ENCODE measurements around the gene PANK3. TPM values are rescaled to one million over a fixed set of nuclear protein-coding genes. Genes with fewer than 3 reads are reported as not detected.
"Not testable (repeated sequence)": the region's sequence is repeated elsewhere in the genome, so short reads cannot be mapped to it uniquely, and the experiment has no call there.

The PANK3 gene
- total and polyA plus RNA-seq, 2 donors from 2014 or later = 7.7 to 36.9 TPM

- DNase-seq = peak in 4 of 5 donors; percentile 82 to 87 (median 85)
- FAIRE-seq = no peak
These were observed 21.2 kb upstream of the PANK3 start for GRCh38 chr5:168600409-168600808.

GRCh38 chr5:168599826-168600225 is 20.7 kb upstream of the PANK3 start:
- Histone ChIP-seq H3K27me3 (ENCODE audit: control insufficient read depth, insufficient read depth, low read length) (no peaks in the 10 kb centered on the region), H3K9ac (ENCODE audit: low read length in 3 of 3) (no peak overlapping the region), H3K36me3 (ENCODE audit: control insufficient read depth in 2 of 3, insufficient read depth in 3 of 3, low read length in 3 of 3) (no peaks in the 10 kb centered on the region), H3K27ac (ENCODE audit: low read depth in 2 of 2, low read length in 2 of 2) (no peak overlapping the region), H3K4me3 (ENCODE audit: low read length in 3 of 3) (no peak overlapping the region), H3K4me1 (ENCODE audit: control insufficient read depth in 2 of 3, insufficient read depth in 2 of 3, low read depth in 1 of 3, low read length in 3 of 3) (no peaks in the 10 kb centered on the region), H3K9me3 (ENCODE audit: control insufficient read depth in 2 of 3, insufficient read depth in 1 of 3, low read length in 3 of 3) (no peaks in the 10 kb centered on the region)
- DNase-seq = no peak
- no peak for TF ChIP-seq CTCF (IDR thresholded peaks at IDR 0.05; ENCODE audit: borderline replicate concordance, extremely low read depth, insufficient read depth)
- FAIRE-seq = no peak
- intact Hi-C loops (cut with DNase I) = no loop called here

More at GRCh38 chr5:168600409-168600808, 21.2 kb upstream of the PANK3 start:
- H3K4me1 ChIP-seq (ENCODE audit: control insufficient read depth in 2 of 3, insufficient read depth in 2 of 3, low read depth in 1 of 3, low read length in 3 of 3) = no peaks in the 10 kb centered on the region
- H3K27me3 ChIP-seq (ENCODE audit: control insufficient read depth, insufficient read depth, low read length) = no peaks in the 10 kb centered on the region
- intact Hi-C loops (cut with DNase I) = no loop called here
- no peak overlapping the region for H3K9ac ChIP-seq (ENCODE audit: low read length in 3 of 3)
- no peak for TF ChIP-seq CTCF (IDR thresholded peaks at IDR 0.05; ENCODE audit: borderline replicate concordance, extremely low read depth, insufficient read depth)
- no peaks in the 10 kb centered on the region for H3K9me3 ChIP-seq (ENCODE audit: control insufficient read depth in 2 of 3, insufficient read depth in 1 of 3, low read length in 3 of 3)
- no peak overlapping the region for H3K4me3 ChIP-seq (ENCODE audit: low read length in 3 of 3)
- H3K36me3 ChIP-seq (ENCODE audit: control insufficient read depth in 2 of 3, insufficient read depth in 3 of 3, low read length in 3 of 3) = no peaks in the 10 kb centered on the region
- no peak overlapping the region for H3K27ac ChIP-seq (ENCODE audit: low read depth in 2 of 2, low read length in 2 of 2)

GRCh38 chr5:168598639-168599038 is 19.5 kb upstream of the PANK3 start:
- Histone ChIP-seq H3K27me3 (ENCODE audit: control insufficient read depth, insufficient read depth, low read length) (no peaks in the 10 kb centered on the region), H3K27ac (ENCODE audit: low read depth in 2 of 2, low read length in 2 of 2) (no peak overlapping the region), H3K36me3 (ENCODE audit: control insufficient read depth in 2 of 3, insufficient read depth in 3 of 3, low read length in 3 of 3) (no peaks in the 10 kb centered on the region), H3K9me3 (ENCODE audit: control insufficient read depth in 2 of 3, insufficient read depth in 1 of 3, low read length in 3 of 3) (no peaks in the 10 kb centered on the region), H3K4me3 (ENCODE audit: low read length in 3 of 3) (no peak overlapping the region), H3K4me1 (ENCODE audit: control insufficient read depth in 2 of 3, insufficient read depth in 2 of 3, low read depth in 1 of 3, low read length in 3 of 3) (no peaks in the 10 kb centered on the region), H3K9ac (ENCODE audit: low read length in 3 of 3) (no peak overlapping the region)
- DNase-seq (no peak), FAIRE-seq (no peak)
- intact Hi-C loops (cut with DNase I) = no loop called here
- TF ChIP-seq CTCF (IDR thresholded peaks at IDR 0.05; ENCODE audit: borderline replicate concordance, extremely low read depth, insufficient read depth) = no peak

- H3K9ac ChIP-seq (ENCODE audit: low read length in 3 of 3) = no peak overlapping the region
- intact Hi-C loops (cut with DNase I) = no loop called here
These were observed 17.8 kb upstream of the PANK3 start for GRCh38 chr5:168596927-168597326.

GRCh38 chr5:168596122-168596521 is 17.0 kb upstream of the PANK3 start:
- H3K9ac ChIP-seq (ENCODE audit: low read length in 3 of 3); DNase-seq; H3K9me3 ChIP-seq (ENCODE audit: control insufficient read depth in 2 of 3, insufficient read depth in 1 of 3, low read length in 3 of 3); H3K4me1 ChIP-seq (ENCODE audit: control insufficient read depth in 2 of 3, insufficient read depth in 2 of 3, low read depth in 1 of 3, low read length in 3 of 3); H3K27me3 ChIP-seq (ENCODE audit: control insufficient read depth, insufficient read depth, low read length); H3K4me3 ChIP-seq (ENCODE audit: low read length in 3 of 3); FAIRE-seq; intact Hi-C loops (cut with DNase I); H3K27ac ChIP-seq (ENCODE audit: low read depth in 2 of 2, low read length in 2 of 2); H3K36me3 ChIP-seq (ENCODE audit: control insufficient read depth in 2 of 3, insufficient read depth in 3 of 3, low read length in 3 of 3): not testable (repeated sequence)

More at GRCh38 chr5:168596927-168597326, 17.8 kb upstream of the PANK3 start:
- no peaks in the 10 kb centered on the region for H3K4me1 ChIP-seq (ENCODE audit: control insufficient read depth in 2 of 3, insufficient read depth in 2 of 3, low read depth in 1 of 3, low read length in 3 of 3)
- H3K4me3 ChIP-seq (ENCODE audit: low read length in 3 of 3) = no peak overlapping the region
- H3K9me3 ChIP-seq (ENCODE audit: control insufficient read depth in 2 of 3, insufficient read depth in 1 of 3, low read length in 3 of 3) = no peaks in the 10 kb centered on the region
- no peaks in the 10 kb centered on the region for H3K27me3 ChIP-seq (ENCODE audit: control insufficient read depth, insufficient read depth, low read length)
- H3K27ac ChIP-seq (ENCODE audit: low read depth in 2 of 2, low read length in 2 of 2) = no peak overlapping the region
- DNase-seq (no peak), FAIRE-seq (no peak)
- no peaks in the 10 kb centered on the region for H3K36me3 ChIP-seq (ENCODE audit: control insufficient read depth in 2 of 3, insufficient read depth in 3 of 3, low read length in 3 of 3)
- TF ChIP-seq CTCF (IDR thresholded peaks at IDR 0.05; ENCODE audit: borderline replicate concordance, extremely low read depth, insufficient read depth) = no peak
